ENCODE results near the gene CCDC85A. TPM values are rescaled to one million over a fixed set of nuclear protein-coding genes. Genes with fewer than 3 reads are reported as not detected.

CCDC85A gene
- total and polyA plus RNA-seq, 12 donors, result 0.13 to 1.1 (median 0.65) TPM; not detected in 1

DNA sequence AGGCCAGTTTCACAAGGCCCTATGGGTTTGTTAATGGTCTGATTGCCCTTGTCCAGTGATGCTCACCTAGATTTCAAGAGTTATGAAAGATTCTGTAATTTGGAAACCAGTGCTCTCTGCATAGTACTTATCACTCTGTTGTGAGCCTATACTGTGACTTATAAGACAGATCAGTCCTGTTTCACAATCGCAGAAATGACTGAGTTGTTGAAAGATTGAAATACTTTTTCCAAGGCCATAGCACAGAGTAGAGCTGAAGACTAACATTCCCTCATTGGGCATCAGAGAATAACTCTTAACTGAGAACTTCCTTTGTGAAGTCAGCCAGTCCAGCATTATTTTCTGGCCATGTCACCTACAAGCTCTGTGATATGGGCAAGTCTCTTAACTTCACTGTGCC lies 44.0 kb downstream of the CCDC85A start:
- H3K4me1 ChIP-seq (replicated peaks in 1 of 2), result no peaks in the 10 kb centered on the region
- intact Hi-C loops (cut with DNase I), result no loop called here
- no peaks in the 10 kb centered on the region for H3K36me3 ChIP-seq (replicated peaks in 1 of 2)
- no peak overlapping the region for H3K4me3 ChIP-seq
- H3K9me3 ChIP-seq (replicated peaks in 1 of 3), result no peaks in the 10 kb centered on the region
- TF ChIP-seq, protein P1, sequence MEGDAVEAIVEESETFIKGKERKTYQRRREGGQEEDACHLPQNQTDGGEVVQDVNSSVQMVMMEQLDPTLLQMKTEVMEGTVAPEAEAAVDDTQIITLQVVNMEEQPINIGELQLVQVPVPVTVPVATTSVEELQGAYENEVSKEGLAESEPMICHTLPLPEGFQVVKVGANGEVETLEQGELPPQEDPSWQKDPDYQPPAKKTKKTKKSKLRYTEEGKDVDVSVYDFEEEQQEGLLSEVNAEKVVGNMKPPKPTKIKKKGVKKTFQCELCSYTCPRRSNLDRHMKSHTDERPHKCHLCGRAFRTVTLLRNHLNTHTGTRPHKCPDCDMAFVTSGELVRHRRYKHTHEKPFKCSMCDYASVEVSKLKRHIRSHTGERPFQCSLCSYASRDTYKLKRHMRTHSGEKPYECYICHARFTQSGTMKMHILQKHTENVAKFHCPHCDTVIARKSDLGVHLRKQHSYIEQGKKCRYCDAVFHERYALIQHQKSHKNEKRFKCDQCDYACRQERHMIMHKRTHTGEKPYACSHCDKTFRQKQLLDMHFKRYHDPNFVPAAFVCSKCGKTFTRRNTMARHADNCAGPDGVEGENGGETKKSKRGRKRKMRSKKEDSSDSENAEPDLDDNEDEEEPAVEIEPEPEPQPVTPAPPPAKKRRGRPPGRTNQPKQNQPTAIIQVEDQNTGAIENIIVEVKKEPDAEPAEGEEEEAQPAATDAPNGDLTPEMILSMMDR (IDR thresholded peaks at IDR 0.05), result no peak
- no peak for TF ChIP-seq POLR2A (IDR thresholded peaks at IDR 0.05)
- DNase-seq, result no peak
- H3K27me3 ChIP-seq, result no peaks in the 10 kb centered on the region
- H3K27ac ChIP-seq, result no peak overlapping the region
- 47 to 67% (median 56%) methylated on average over 1 of the region's 1 CpG for WGBS, 4 donors

DNA sequence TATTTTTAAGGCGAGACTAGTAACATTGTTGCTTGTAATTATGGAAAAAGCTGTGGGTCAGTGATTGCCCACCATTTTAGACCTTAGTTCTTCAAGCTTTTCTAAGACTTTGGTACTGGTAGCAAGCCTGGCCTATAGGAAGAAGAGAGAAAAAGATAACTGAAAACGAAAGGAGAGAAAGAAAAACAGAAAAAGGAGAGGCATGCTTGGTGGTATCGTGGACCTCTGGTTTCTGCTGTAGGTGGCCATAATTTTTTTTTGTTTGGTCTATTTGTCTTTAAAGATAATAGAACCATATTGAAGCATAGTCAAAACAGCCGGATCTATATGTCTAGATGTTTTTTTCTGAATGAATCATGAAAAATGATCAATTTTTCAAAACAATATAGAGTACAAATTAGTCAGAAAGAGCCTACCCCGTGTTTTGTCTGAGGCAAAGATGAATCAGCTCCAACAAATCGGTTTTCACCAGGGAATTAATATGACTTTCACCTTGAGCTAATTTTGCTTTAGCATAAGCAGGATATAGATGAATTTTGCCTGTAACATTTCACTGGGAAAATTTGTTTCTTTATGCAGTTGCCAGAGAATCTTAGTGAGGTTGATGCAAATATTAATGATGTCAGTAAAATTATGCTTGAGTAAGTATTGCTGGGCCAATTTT lies 45.7 kb downstream of the CCDC85A start:
- Histone ChIP-seq H3K27me3 (no peaks in the 10 kb centered on the region), H3K4me3 (no peak overlapping the region), H3K27ac (no peak overlapping the region), H3K4me1 (replicated peaks in 1 of 2) (no peaks in the 10 kb centered on the region), H3K9me3 (replicated peaks in 1 of 3) (no peaks in the 10 kb centered on the region), H3K36me3 (replicated peaks in 1 of 2) (no peaks in the 10 kb centered on the region)
- no peak for DNase-seq
- TF ChIP-seq, protein P1 (IDR thresholded peaks at IDR 0.05), result no peak
- TF ChIP-seq POLR2A (IDR thresholded peaks at IDR 0.05), result no peak
- intact Hi-C loops (cut with DNase I), result no loop called here
- WGBS, 4 donors, result 57 to 71% (median 61%) methylated on average over 6 of the region's 6 CpGs

DNA sequence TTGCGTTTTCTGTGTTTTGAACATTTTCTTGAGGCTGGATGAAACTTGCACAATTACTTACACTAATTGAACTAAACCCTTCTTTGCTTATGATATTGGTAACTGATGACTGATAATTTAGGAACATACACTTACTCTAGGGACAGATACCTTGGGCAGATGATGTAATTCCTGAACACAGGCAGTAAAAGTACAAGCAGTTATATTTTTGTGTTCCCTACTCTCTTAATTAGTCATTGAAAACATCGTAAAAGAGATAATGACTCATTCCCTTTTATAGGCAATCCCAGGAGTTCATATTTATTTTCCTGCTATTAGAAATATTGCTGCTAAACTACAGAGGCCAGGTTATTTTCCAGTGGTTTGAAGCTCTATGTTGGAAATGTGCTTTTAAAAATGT lies 46.4 kb downstream of the CCDC85A start:
- Histone ChIP-seq H3K4me3 (no peak overlapping the region), H3K4me1 (replicated peaks in 1 of 2) (no peaks in the 10 kb centered on the region), H3K9me3 (replicated peaks in 1 of 3) (no peaks in the 10 kb centered on the region), H3K27ac (no peak overlapping the region), H3K36me3 (replicated peaks in 1 of 2) (no peaks in the 10 kb centered on the region), H3K27me3 (no peaks in the 10 kb centered on the region)
- intact Hi-C loops (cut with DNase I), result no loop called here
- no peak for TF ChIP-seq POLR2A (IDR thresholded peaks at IDR 0.05)
- TF ChIP-seq, protein P1 (IDR thresholded peaks at IDR 0.05), result no peak
- DNase-seq, result no peak
- WGBS, 4 donors, result 43 to 61% (median 54%) methylated on average over 2 of the region's 2 CpGs

DNA sequence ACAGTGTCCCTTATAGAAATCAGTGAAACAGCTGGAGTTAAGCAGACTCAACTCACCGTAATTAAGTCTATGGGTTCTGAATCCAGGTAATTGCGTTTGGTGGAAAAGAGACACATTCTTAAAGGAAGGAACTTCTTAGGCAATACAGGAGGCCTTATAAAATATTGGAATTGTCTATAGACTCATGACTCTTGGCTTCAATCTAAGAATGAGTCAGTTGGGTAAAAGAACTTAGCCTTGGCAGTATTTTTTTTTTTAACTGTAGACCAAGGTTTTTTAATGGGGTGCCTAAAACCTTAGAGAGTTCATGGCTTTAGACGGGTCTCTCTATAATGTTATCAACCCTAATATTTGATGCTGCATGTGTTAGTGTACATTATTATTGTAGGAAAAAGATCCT lies 47.6 kb downstream of the CCDC85A start:
- TF ChIP-seq, protein P1 (IDR thresholded peaks at IDR 0.05), result no peak
- TF ChIP-seq POLR2A (IDR thresholded peaks at IDR 0.05), result no peak
- no peak overlapping the region for H3K27ac ChIP-seq
- no peaks in the 10 kb centered on the region for H3K27me3 ChIP-seq
- no peaks in the 10 kb centered on the region for H3K9me3 ChIP-seq (replicated peaks in 1 of 3)
- no peaks in the 10 kb centered on the region for H3K4me1 ChIP-seq (replicated peaks in 1 of 2)
- H3K4me3 ChIP-seq, result no peak overlapping the region
- WGBS, 4 donors, result 75 to 82% (median 79%) methylated on average over 3 of the region's 3 CpGs
- H3K36me3 ChIP-seq (replicated peaks in 1 of 2), result no peaks in the 10 kb centered on the region
- DNase-seq, result no peak
- intact Hi-C loops (cut with DNase I), result no loop called here
